Trophoblast cell (in vitro differentiated cells and primary cell): ENCODE results near the gene CAMK4.

Experiments used
- DNase-seq, 2 donors: peaks; one replicate each; pipeline ENCODE4 v3.0.0-alpha.2; 2016
- H2AFZ ChIP-seq: 2 replicates; pipeline ENCODE4 v1.6.1; 2013; ENCODE audit warnings: low read length, moderate library complexity, mild to moderate bottlenecking; ENCODE audit not compliant: insufficient read depth, poor library complexity
- H2AK5ac ChIP-seq: 2 replicates; pipeline ENCODE4 v1.6.1; 2013; ENCODE audit warnings: mild to moderate bottlenecking, low read length
- H2BK120ac ChIP-seq: 2 replicates; pipeline ENCODE4 v1.6.1; 2013; ENCODE audit warnings: low read length, mild to moderate bottlenecking, moderate library complexity; ENCODE audit not compliant: insufficient read depth, poor library complexity
- H2BK12ac ChIP-seq: 2 replicates; pipeline ENCODE4 v1.6.1; 2013; ENCODE audit warnings: mild to moderate bottlenecking, low read length, moderate library complexity
- H2BK5ac ChIP-seq: 2 replicates; pipeline ENCODE4 v1.6.1; 2013; ENCODE audit warnings: low read length, low read depth, moderate library complexity, mild to moderate bottlenecking; ENCODE audit not compliant: poor library complexity
- H3K14ac ChIP-seq: 2 replicates; pipeline ENCODE4 v1.6.1; 2013; ENCODE audit warnings: mild to moderate bottlenecking, low read length
- H3K18ac ChIP-seq: 2 replicates; pipeline ENCODE4 v1.6.1; 2013; ENCODE audit warnings: mild to moderate bottlenecking, low read length
- H3K23ac ChIP-seq: 2 replicates; pipeline ENCODE4 v1.6.1; 2013; ENCODE audit warnings: low read length
- H3K27ac ChIP-seq: 2 replicates; pipeline ENCODE4 v1.5.1; 2013; ENCODE audit warnings: low read depth, mild to moderate bottlenecking, inconsistent platforms, low read length, moderate library complexity
- H3K27me3 ChIP-seq: 2 replicates; pipeline ENCODE4 v1.6.1; 2013; ENCODE audit warnings: inconsistent platforms, mild to moderate bottlenecking, low read length, moderate library complexity; ENCODE audit not compliant: insufficient read depth
- H3K36me3 ChIP-seq, 2 experiments: 1 replicate in 1 of 2; 2 replicates in 1 of 2; pipeline ENCODE4 v1.6.1; 2013; ENCODE audit warnings: low read length in 2 of 2, mild to moderate bottlenecking in 2 of 2, moderate library complexity in 1 of 2; ENCODE audit not compliant: insufficient read depth in 2 of 2, control insufficient read depth in 1 of 2
- H3K4ac ChIP-seq: 2 replicates; pipeline ENCODE4 v1.6.1; 2013; ENCODE audit warnings: low read depth, mild to moderate bottlenecking, low read length, moderate library complexity
- H3K4me1 ChIP-seq, 2 experiments: 1 replicate in 1 of 2; 2 replicates in 1 of 2; pipeline ENCODE4 v1.6.1; 2013; ENCODE audit warnings: low read length in 2 of 2, mild to moderate bottlenecking in 2 of 2, moderate library complexity in 1 of 2; ENCODE audit not compliant: insufficient read depth in 2 of 2, control insufficient read depth in 1 of 2
- H3K4me2 ChIP-seq: 2 replicates; pipeline ENCODE4 v1.6.1; 2013; ENCODE audit warnings: inconsistent platforms, mild to moderate bottlenecking, low read length, moderate library complexity
- H3K4me3 ChIP-seq: 2 replicates; pipeline ENCODE4 v1.5.1; 2013; ENCODE audit warnings: mild to moderate bottlenecking, low read depth, low read length, inconsistent platforms
- H3K79me1 ChIP-seq: one replicate; pipeline ENCODE4 v1.6.1; 2013; ENCODE audit warnings: low read length
- H3K79me2 ChIP-seq: 2 replicates; pipeline ENCODE4 v1.6.1; 2013; ENCODE audit warnings: low read length, mild to moderate bottlenecking; ENCODE audit not compliant: control insufficient read depth, insufficient read depth, poor library complexity
- H3K9ac ChIP-seq: 2 replicates; pipeline ENCODE4 v1.6.1; 2013; ENCODE audit warnings: mild to moderate bottlenecking, low read length
- H3K9me3 ChIP-seq: 2 replicates; pipeline ENCODE4 v1.6.1; 2013; ENCODE audit warnings: low read depth, mild to moderate bottlenecking, control low read depth, inconsistent platforms, low read length; ENCODE audit not compliant: insufficient read depth
- H4K12ac ChIP-seq: 2 replicates; pipeline ENCODE4 v1.6.1; 2013; ENCODE audit warnings: low read depth, mild to moderate bottlenecking, low read length, moderate library complexity
- H4K8ac ChIP-seq: 2 replicates; pipeline ENCODE4 v1.6.1; 2013; ENCODE audit warnings: low read depth, mild to moderate bottlenecking, low read length, moderate library complexity
- H4K91ac ChIP-seq: one replicate; pipeline ENCODE4 v1.6.1; 2013; ENCODE audit warnings: low read depth, mild to moderate bottlenecking, low read length, moderate library complexity
- WGBS: extraction: QIAGEN DNeasy Blood & Tissue Kit; methylation state at CpG from one replicate; pipeline ENCODE4 v1.1.7; 2013; ENCODE audit warnings: missing lambda C conversion rate; ENCODE audit not compliant: insufficient read length, insufficient coverage; ENCODE audit errors: extremely low coverage; 5-methylcytosine and 5-hydroxymethylcytosine counted together

The CAMK4 gene

DNA sequence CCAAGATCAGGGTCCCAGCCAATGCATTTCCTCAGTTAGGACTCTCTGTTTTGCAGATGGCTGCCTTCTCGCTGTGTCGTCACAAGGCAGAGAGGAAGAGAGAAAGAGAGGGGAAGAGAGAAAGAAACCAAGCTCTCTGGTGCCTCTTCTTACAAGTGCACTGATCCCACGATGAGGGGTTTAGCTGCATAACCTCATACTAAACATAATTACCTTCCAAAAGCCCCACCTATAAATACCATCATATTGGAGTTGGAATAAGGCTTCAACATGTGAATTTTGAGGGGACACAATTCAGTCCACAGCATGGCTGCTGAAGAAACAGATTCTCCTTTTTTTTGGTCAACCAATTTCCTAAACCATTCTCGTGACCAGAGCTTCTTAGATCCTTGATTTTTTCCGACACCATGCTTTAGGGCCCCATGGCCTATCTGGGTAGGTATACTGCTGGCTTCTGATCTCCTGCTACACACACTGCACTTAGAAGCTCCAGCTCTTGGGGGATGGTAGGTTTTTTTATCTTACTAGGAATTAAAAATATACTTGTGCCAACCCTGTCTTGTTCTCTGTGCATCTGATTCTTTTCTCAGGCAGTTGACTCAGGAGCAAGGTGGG is 5.1 kb downstream of the CAMK4 start:
- H2AFZ ChIP-seq: no peak overlapping the region
- no peak overlapping the region for H3K4me2 ChIP-seq
- peaks cover 2% of the 10 kb centered on the region for H3K9me3 ChIP-seq
- H3K79me2 ChIP-seq: no peaks in the 10 kb centered on the region
- no peak overlapping the region for H3K9ac ChIP-seq
- DNase-seq: no peak
- no peak overlapping the region for H3K27ac ChIP-seq
- no peaks in the 10 kb centered on the region for H3K36me3 ChIP-seq
- no peak overlapping the region for H2BK5ac ChIP-seq
- peaks cover 7% of the 10 kb centered on the region for H3K27me3 ChIP-seq
- H3K18ac ChIP-seq: no peak overlapping the region
- no peak overlapping the region for H3K4me3 ChIP-seq
- no peak overlapping the region for H2BK120ac ChIP-seq
- H2AK5ac ChIP-seq: no peak overlapping the region
- no peak overlapping the region for H3K4ac ChIP-seq
- no peak overlapping the region for H4K8ac ChIP-seq
- no CpG with 5 or more reads among the region's 5 CpGs for WGBS
- no peak overlapping the region for H4K91ac ChIP-seq
- H3K14ac ChIP-seq: no peak overlapping the region
- no peaks in the 10 kb centered on the region for H3K79me1 ChIP-seq
- peaks cover 2 to 4% of the 10 kb centered on the region in 2 experiments for H3K4me1 ChIP-seq
- no peak overlapping the region for H2BK12ac ChIP-seq
- H3K23ac ChIP-seq: no peak overlapping the region
- no peak overlapping the region for H4K12ac ChIP-seq

DNA sequence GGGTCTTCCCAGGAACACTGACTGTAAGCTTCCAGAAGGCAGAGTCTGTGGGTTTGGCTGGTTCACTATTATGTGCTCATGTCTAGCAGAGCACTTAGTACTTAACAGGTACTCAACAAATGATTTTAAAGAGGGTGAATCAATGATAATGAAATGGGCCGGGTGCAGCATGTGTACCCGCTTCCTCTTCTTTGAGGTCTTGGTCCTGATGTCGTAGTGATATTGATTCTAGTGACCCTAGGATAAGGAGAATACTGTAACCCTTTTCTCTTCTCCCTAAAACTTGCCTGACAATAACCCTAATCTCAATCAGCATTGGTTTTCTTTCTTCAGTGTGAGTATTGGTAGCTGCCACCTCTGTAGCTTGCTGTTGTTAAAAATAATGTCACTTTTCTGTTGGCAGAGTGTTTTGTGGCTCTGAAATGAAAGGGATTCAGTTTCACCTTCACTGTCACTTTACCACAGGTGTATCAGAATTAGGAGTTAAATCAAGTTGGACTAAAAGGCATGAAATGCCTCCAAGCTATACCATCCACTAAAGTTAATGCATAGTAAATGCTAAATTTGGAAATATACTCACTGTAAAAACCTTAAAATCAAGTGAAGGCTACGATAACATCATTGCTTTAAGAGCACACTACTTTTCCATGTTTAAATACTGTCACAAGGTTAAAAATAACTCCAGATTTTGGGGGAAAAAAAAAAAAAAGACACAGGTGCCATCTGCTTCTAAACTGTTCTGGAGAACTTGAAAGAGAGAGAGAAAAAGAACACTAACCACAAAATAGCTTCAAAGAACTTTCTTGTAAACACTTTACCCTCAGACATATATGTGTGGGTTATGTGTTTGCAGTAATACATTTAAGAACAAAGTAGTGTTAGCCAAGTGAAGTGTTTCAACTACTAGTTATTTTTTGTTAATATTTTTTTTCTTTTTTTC is 6.0 kb downstream of the CAMK4 start:
- H3K27me3 ChIP-seq: no peaks in the 10 kb centered on the region
- H3K9me3 ChIP-seq: no peaks in the 10 kb centered on the region
- H3K4me1 ChIP-seq: peaks cover 0 to 2% of the 10 kb centered on the region in 2 experiments
- H3K23ac ChIP-seq: no peak overlapping the region
- H2BK5ac ChIP-seq: no peak overlapping the region
- no peak overlapping the region for H3K9ac ChIP-seq
- H3K79me1 ChIP-seq: no peaks in the 10 kb centered on the region
- no peak overlapping the region for H2BK120ac ChIP-seq
- H3K4me3 ChIP-seq: no peak overlapping the region
- no CpG with 5 or more reads among the region's 4 CpGs for WGBS
- H4K8ac ChIP-seq: no peak overlapping the region
- H3K36me3 ChIP-seq: no peaks in the 10 kb centered on the region
- no peak overlapping the region for H3K27ac ChIP-seq
- H3K14ac ChIP-seq: no peak overlapping the region
- no peak overlapping the region for H2AK5ac ChIP-seq
- no peak overlapping the region for H3K4me2 ChIP-seq
- no peaks in the 10 kb centered on the region for H3K79me2 ChIP-seq
- DNase-seq: no peak
- H3K4ac ChIP-seq: no peak overlapping the region
- H4K12ac ChIP-seq: no peak overlapping the region
- no peak overlapping the region for H2BK12ac ChIP-seq
- H2AFZ ChIP-seq: no peak overlapping the region
- no peak overlapping the region for H4K91ac ChIP-seq
- H3K18ac ChIP-seq: no peak overlapping the region

DNA sequence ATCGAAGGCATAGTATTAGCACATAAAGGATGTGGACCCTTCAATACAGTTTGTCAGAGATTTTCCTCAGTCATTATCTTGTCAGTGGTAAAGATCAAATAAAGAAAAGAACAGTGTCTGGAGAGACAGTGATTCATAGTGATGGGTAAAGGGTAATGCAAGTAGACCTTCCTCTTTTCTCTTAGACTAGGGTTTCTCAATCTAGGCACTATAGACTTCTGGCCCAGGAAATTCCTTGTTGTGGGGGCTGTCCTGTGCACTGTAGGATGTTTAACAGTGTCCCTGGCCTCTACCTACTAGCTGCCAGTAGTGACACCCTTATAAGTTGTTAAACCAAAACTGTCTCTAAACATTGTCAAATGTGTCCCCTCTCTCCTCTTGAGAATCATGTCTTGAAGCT is 6.9 kb downstream of the CAMK4 start:
- Histone ChIP-seq H3K4me1 (peaks cover 0 to 2% of the 10 kb centered on the region in 2 experiments), H4K91ac (no peak overlapping the region), H3K9ac (no peak overlapping the region), H3K4ac (no peak overlapping the region), H4K12ac (no peak overlapping the region), H3K27ac (no peak overlapping the region), H3K36me3 (no peaks in the 10 kb centered on the region), H3K9me3 (no peaks in the 10 kb centered on the region), H3K27me3 (no peaks in the 10 kb centered on the region), H3K23ac (no peak overlapping the region), H2BK120ac (no peak overlapping the region), H3K4me2 (no peak overlapping the region), H3K79me1 (no peaks in the 10 kb centered on the region), H2AK5ac (no peak overlapping the region), H2BK12ac (no peak overlapping the region), H3K79me2 (no peaks in the 10 kb centered on the region), H2BK5ac (no peak overlapping the region), H4K8ac (no peak overlapping the region), H3K4me3 (no peak overlapping the region), H3K18ac (no peak overlapping the region), H2AFZ (no peak overlapping the region), H3K14ac (no peak overlapping the region)
- no CpG with 5 or more reads among the region's 1 CpG for WGBS
- no peak for DNase-seq

DNA sequence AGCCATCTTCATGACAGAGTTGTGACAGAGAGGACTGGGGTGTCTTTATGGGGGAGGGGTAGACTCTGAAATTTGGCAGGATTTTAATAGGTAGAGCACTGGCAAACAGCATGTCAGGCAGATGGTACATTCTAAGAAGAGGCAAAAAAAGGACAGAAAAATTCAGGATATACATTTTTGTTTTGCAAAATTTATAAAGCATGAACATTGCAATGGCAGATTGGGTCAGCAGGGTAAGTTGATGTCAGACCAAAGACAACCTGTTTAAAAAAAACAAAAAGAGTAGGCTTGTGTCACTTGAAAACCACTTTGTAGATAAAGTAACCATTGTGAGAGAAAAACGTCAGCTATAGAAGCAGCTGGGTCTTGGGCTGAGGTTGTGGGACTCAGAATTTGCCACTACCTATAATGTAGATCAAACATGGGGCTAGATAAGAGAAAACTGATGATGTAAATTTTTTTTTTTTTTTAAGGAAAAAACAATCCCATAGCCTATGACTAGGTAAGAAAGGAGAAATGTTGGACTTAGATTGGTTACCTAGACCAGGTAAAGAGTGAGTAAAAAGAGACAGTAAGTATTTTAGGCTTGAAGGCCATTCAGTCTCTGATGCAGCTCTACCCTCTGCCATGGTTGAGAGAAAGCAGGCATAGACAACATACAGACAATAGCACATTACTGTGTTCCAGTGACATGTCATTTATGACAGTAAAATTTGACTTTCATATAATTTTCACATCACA is 8.3 kb downstream of the CAMK4 start:
- no peak overlapping the region for H3K4me3 ChIP-seq
- no peaks in the 10 kb centered on the region for H3K9me3 ChIP-seq
- no peaks in the 10 kb centered on the region for H3K27me3 ChIP-seq
- H2AK5ac ChIP-seq: no peak overlapping the region
- H3K23ac ChIP-seq: no peak overlapping the region
- WGBS: no CpG with 5 or more reads among the region's 1 CpG
- H3K27ac ChIP-seq: no peak overlapping the region
- H3K36me3 ChIP-seq: no peaks in the 10 kb centered on the region
- H3K9ac ChIP-seq: no peak overlapping the region
- H3K18ac ChIP-seq: no peak overlapping the region
- no peak overlapping the region for H4K91ac ChIP-seq
- H3K4me2 ChIP-seq: no peak overlapping the region
- H2AFZ ChIP-seq: no peak overlapping the region
- no peak overlapping the region for H3K4ac ChIP-seq
- H2BK5ac ChIP-seq: no peak overlapping the region
- H3K79me2 ChIP-seq: no peaks in the 10 kb centered on the region
- peaks cover 0 to 2% of the 10 kb centered on the region in 2 experiments for H3K4me1 ChIP-seq
- H4K8ac ChIP-seq: no peak overlapping the region
- no peak overlapping the region for H2BK12ac ChIP-seq
- no peaks in the 10 kb centered on the region for H3K79me1 ChIP-seq
- no peak overlapping the region for H3K14ac ChIP-seq
- H2BK120ac ChIP-seq: no peak overlapping the region
- H4K12ac ChIP-seq: no peak overlapping the region
- no peak for DNase-seq
